ENCODE measurements around the gene HNF1B. TPM values are rescaled to one million over a fixed set of nuclear protein-coding genes. Genes with fewer than 3 reads are reported as not detected.

HNF1B gene
- total and polyA plus RNA-seq, 2 donors (not counting 3 experiments of a cell fraction or from before 2014, with no cell fraction given): not detected

DNA sequence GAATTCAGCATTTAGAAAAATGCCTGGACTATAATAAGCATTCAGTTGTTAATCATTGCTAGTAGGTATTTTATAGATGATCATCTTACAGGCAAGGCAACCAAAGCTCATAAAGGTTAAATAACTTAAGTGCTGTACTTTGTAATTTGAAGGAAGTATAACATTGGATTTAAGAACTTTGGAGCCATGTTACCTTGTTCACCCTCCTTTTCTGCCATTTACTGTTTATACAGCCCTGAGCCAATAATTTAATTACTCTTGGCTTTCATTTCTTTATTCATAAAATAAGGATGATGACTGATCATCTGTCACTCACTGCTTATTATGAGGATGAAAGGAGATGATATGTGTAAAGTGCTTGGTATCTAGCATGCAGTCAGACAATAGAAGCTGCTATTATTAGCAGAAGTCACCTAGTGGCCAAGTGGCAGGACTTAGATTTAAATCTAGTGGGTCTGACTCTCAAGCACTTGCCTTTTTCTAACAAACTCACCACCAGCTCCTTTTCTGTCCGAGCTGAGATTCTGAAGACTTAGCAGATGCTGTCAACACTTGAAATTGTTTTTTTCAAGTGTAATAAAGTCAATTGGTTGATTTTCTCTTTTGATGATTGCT, 83.4 kb downstream of the HNF1B start:
- ChIA-PET CTCF (interaction anchor here (1.3 kb wide), 2 partner anchors 11 to 13 kb away, joined by 6 read pairs; no protein-coding TSS in a partner anchor), POLR2A (no interaction called here)
- no peaks in the 10 kb centered on the region for H3K4me1 ChIP-seq (ENCODE audit: control insufficient read depth, extremely low read depth, insufficient read depth, low read length)
- no peaks in the 10 kb centered on the region for H3K9me1 ChIP-seq (replicated peaks; ENCODE audit: control insufficient read depth, extremely low read depth, insufficient read depth, low read length)
- BruUV-seq (replicated peaks): no TSS peak
- no peaks in the 10 kb centered on the region for H3K79me2 ChIP-seq (ENCODE audit: control insufficient read depth, insufficient read depth, low read length)
- no peaks in the 10 kb centered on the region for H3K9me3 ChIP-seq (replicated peaks; ENCODE audit: control insufficient read depth, insufficient read depth, low read length)
- FAIRE-seq (no peak), DNase-seq (ENCODE audit: low read depth, low spot score) (no peak)
- no peak overlapping the region for H3K27ac ChIP-seq (ENCODE audit: insufficient read depth, low read depth, low read length)
- intact Hi-C loops (cut with micrococcal nuclease): no loop called here
- H3K9ac ChIP-seq (replicated peaks; ENCODE audit: extremely low read depth, insufficient read depth, low read length): no peak overlapping the region
- TF ChIP-seq POLR2AphosphoS5 (IDR thresholded peaks at IDR 0.05; ENCODE audit: insufficient read depth, low read depth, low read length) (no peak), CTCF (IDR thresholded peaks at IDR 0.05; ENCODE audit: extremely low read depth in 1 of 2, insufficient read depth in 1 of 2, low read depth in 1 of 2, low read length in 2 of 2) (peak in 1 of 2 donors; percentile 7), POLR2A (IDR thresholded peaks at IDR 0.05; ENCODE audit: low read depth, low read length) (no peak)
- H2AFZ ChIP-seq (ENCODE audit: low read depth, low read length): no peak overlapping the region
- dilution Hi-C loops (cut with MboI; ENCODE audit: extremely low pct_ligation_motif_present, low sequenced_read_pairs): no loop called here
- H3K36me3 ChIP-seq (ENCODE audit: control insufficient read depth in 2 of 2, extremely low read depth in 1 of 2, insufficient read depth in 2 of 2, low read length in 2 of 2): no peaks in the 10 kb centered on the region
- no peak overlapping the region for H3K4me3 ChIP-seq (replicated peaks in 1 of 3; ENCODE audit: insufficient read depth in 1 of 3, low read depth in 1 of 3, low read length in 3 of 3)
- no peaks in the 10 kb centered on the region for H4K20me1 ChIP-seq (replicated peaks; ENCODE audit: control insufficient read depth, extremely low read depth, insufficient read depth, low read length)
- no peak overlapping the region for H3K4me2 ChIP-seq (ENCODE audit: insufficient read depth, low read length)
- no peaks in the 10 kb centered on the region for H3K27me3 ChIP-seq (ENCODE audit: control insufficient read depth in 2 of 2, insufficient read depth in 2 of 2, low read length in 2 of 2)

DNA sequence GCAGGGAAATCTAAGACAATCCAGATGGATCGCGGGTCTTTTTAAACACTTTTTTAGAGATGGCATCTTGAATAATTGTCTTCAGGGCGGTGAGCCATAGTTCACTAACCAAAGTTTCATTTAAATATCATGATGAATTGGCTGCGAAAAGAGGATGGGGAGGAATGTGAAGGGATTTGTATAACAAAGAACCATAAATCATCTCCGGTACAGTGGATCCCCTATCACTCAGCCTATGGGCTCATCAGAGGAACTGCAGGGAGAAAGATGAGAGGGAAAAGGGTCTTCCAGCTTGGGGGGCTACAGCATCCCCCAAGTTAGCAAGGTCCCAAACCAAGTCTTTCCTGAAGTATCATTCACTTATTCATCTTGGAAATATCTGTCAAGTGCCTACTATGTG, 84.9 kb downstream of the HNF1B start:
- FAIRE-seq (no peak), DNase-seq (ENCODE audit: low read depth, low spot score) (no peak)
- intact Hi-C loops (cut with micrococcal nuclease) (loop anchor here (10.0 kb wide), 1 partner anchor 185 kb away; no protein-coding TSS in a partner anchor), dilution Hi-C loops (cut with MboI; ENCODE audit: extremely low pct_ligation_motif_present, low sequenced_read_pairs) (no loop called here)
- Histone ChIP-seq H3K4me3 (replicated peaks in 1 of 3; ENCODE audit: insufficient read depth in 1 of 3, low read depth in 1 of 3, low read length in 3 of 3) (no peak overlapping the region), H3K27ac (ENCODE audit: insufficient read depth, low read depth, low read length) (no peak overlapping the region), H3K4me2 (ENCODE audit: insufficient read depth, low read length) (no peak overlapping the region), H3K79me2 (ENCODE audit: control insufficient read depth, insufficient read depth, low read length) (no peaks in the 10 kb centered on the region), H3K9ac (replicated peaks; ENCODE audit: extremely low read depth, insufficient read depth, low read length) (no peak overlapping the region), H2AFZ (ENCODE audit: low read depth, low read length) (no peak overlapping the region), H4K20me1 (replicated peaks; ENCODE audit: control insufficient read depth, extremely low read depth, insufficient read depth, low read length) (no peaks in the 10 kb centered on the region), H3K4me1 (ENCODE audit: control insufficient read depth, extremely low read depth, insufficient read depth, low read length) (no peaks in the 10 kb centered on the region), H3K27me3 (ENCODE audit: control insufficient read depth in 2 of 2, insufficient read depth in 2 of 2, low read length in 2 of 2) (no peaks in the 10 kb centered on the region), H3K36me3 (ENCODE audit: control insufficient read depth in 2 of 2, extremely low read depth in 1 of 2, insufficient read depth in 2 of 2, low read length in 2 of 2) (no peaks in the 10 kb centered on the region), H3K9me1 (replicated peaks; ENCODE audit: control insufficient read depth, extremely low read depth, insufficient read depth, low read length) (no peaks in the 10 kb centered on the region), H3K9me3 (replicated peaks; ENCODE audit: control insufficient read depth, insufficient read depth, low read length) (no peaks in the 10 kb centered on the region)
- CTCF ChIA-PET: interaction anchor here (1.0 to 2.1 kb wide), 4 partner anchors 9 to 111 kb away, joined by 3 to 12 read pairs (median 6); no protein-coding TSS in a partner anchor
- no peak for TF ChIP-seq MYC (IDR thresholded peaks at IDR 0.05; ENCODE audit: low read depth, low read length)
- TF ChIP-seq GATA2 (IDR thresholded peaks at IDR 0.05; ENCODE audit: insufficient read depth, insufficient read length, low read depth, low read length): no peak
- TF ChIP-seq CTCF (IDR thresholded peaks at IDR 0.05; ENCODE audit: extremely low read depth in 1 of 2, insufficient read depth in 1 of 2, low read depth in 1 of 2, low read length in 2 of 2): no peak
- TF ChIP-seq MAX (IDR thresholded peaks at IDR 0.05; ENCODE audit: insufficient read depth, insufficient read length): no peak
- TF ChIP-seq EZH2 (IDR thresholded peaks at IDR 0.05; ENCODE audit: borderline replicate concordance, low read depth, low read length, severe bottlenecking): no peak
- TF ChIP-seq FOS (IDR thresholded peaks at IDR 0.05; ENCODE audit: borderline replicate concordance, insufficient read depth, low read length): no peak
- POLR2A ChIA-PET: no interaction called here
- no TSS peak for BruUV-seq (replicated peaks)

Measured in endothelial cell of umbilical vein (primary cell).